IMR-90 (cell line): Measurements from ENCODE around the gene SLC5A1. TPM values are rescaled to one million over a fixed set of nuclear protein-coding genes. Genes with fewer than 3 reads are reported as not detected.

Source experiments
- ATAC-seq: fragments of 200-7000 bp; cut with Tn5 transposase; 2 replicates; pipeline ENCODE4 v1.9.1; 2020; ENCODE audit warnings: low read depth, mild to moderate bottlenecking, moderate library complexity
- BruUV-seq: library from RNA; stranded (reverse); fragments of 400-500 nt; replicated peaks from 2 replicates; lab custom pipeline; 2021; lab: Mats Ljungman, UMichigan
- CTCF ChIA-PET: fragments of 300-600 bp; formaldehyde crosslinking; extraction: SDS; loops from one replicate; lab custom pipeline; 2021; ENCODE audit warnings: antibody characterized with exemption; lab: Yijun Ruan, JAX
- POLR2A ChIA-PET: fragments of 300-600 bp; sonication (Branson Sonifier 250); formaldehyde crosslinking; loops from one replicate; lab custom pipeline; 2022; ENCODE audit warnings: antibody characterized with exemption; ENCODE audit not compliant: unreplicated experiment; lab: Charles Lee
- DNase-seq: peaks from one replicate; pipeline ENCODE4 v3.0.0; 2013
- H2AFZ ChIP-seq: replicated peaks from 2 replicates; pipeline ENCODE3; 2013; ENCODE audit warnings: low read length, mild to moderate bottlenecking; ENCODE audit not compliant: poor library complexity
- H2AK5ac ChIP-seq: 2 replicates; pipeline ENCODE4 v1.6.1; 2013; ENCODE audit warnings: low read depth, low read length, inconsistent platforms
- H2AK9ac ChIP-seq: replicated peaks from 2 replicates; pipeline ENCODE3; 2013; ENCODE audit warnings: mild to moderate bottlenecking, low read depth, low read length, moderate library complexity; ENCODE audit not compliant: poor library complexity
- H2BK120ac ChIP-seq: 2 replicates; pipeline ENCODE4 v1.6.1; 2013; ENCODE audit warnings: low read depth, low read length, inconsistent platforms
- H2BK15ac ChIP-seq: 3 replicates; pipeline ENCODE4 v1.6.1; 2013; ENCODE audit warnings: low read depth, low read length, inconsistent platforms
- H2BK20ac ChIP-seq: 2 replicates; pipeline ENCODE4 v1.6.1; 2013; ENCODE audit warnings: low read depth, mild to moderate bottlenecking, inconsistent platforms, low read length, moderate library complexity
- H2BK5ac ChIP-seq: 2 replicates; pipeline ENCODE4 v1.6.1; 2013; ENCODE audit warnings: mild to moderate bottlenecking, low read depth, low read length, inconsistent platforms; ENCODE audit not compliant: poor library complexity, severe bottlenecking
- H3K14ac ChIP-seq: replicated peaks from 2 replicates; pipeline ENCODE4 v1.6.1; 2013; ENCODE audit warnings: low read depth, low read length, inconsistent platforms
- H3K18ac ChIP-seq: 2 replicates; pipeline ENCODE4 v1.6.1; 2013; ENCODE audit warnings: low read depth, low read length, control low read depth
- H3K23ac ChIP-seq: 2 replicates; pipeline ENCODE4 v1.6.1; 2013; ENCODE audit warnings: low read depth, low read length, inconsistent platforms
- H3K27ac ChIP-seq: 2 replicates; pipeline ENCODE4 v1.5.1; 2013; ENCODE audit warnings: mild to moderate bottlenecking, control low read depth, low read length; ENCODE audit not compliant: insufficient read depth
- H3K27me3 ChIP-seq: 2 replicates; pipeline ENCODE4 v1.6.1; 2013; ENCODE audit warnings: low read length; ENCODE audit not compliant: control insufficient read depth, insufficient read depth
- H3K36me3 ChIP-seq: 2 replicates; pipeline ENCODE4 v1.6.1; 2013; ENCODE audit warnings: low read length, mixed read lengths; ENCODE audit not compliant: control insufficient read depth, insufficient read depth
- H3K4ac ChIP-seq: 2 replicates; pipeline ENCODE4 v1.6.1; 2013; ENCODE audit warnings: low read depth, low read length, inconsistent platforms
- H3K4me1 ChIP-seq: 2 replicates; pipeline ENCODE4 v1.6.1; 2013; ENCODE audit warnings: low read length, mixed read lengths; ENCODE audit not compliant: control insufficient read depth, insufficient read depth
- H3K4me2 ChIP-seq: 2 replicates; pipeline ENCODE4 v1.6.1; 2013; ENCODE audit warnings: low read depth, mild to moderate bottlenecking, control low read depth, low read length, moderate library complexity
- H3K4me3 ChIP-seq: 2 replicates; pipeline ENCODE4 v1.5.1; 2013; ENCODE audit warnings: low read depth, mild to moderate bottlenecking, control low read depth, low read length, moderate library complexity; ENCODE audit not compliant: insufficient read depth
- H3K56ac ChIP-seq: 2 replicates; pipeline ENCODE4 v1.6.1; 2013; ENCODE audit warnings: low read length, inconsistent platforms; ENCODE audit not compliant: insufficient read depth; ENCODE audit errors: extremely low read depth
- H3K79me1 ChIP-seq, 2 experiments: 2 replicates each; pipeline ENCODE4 v1.6.1; 2013; ENCODE audit warnings: low read length in 2 of 2, inconsistent platforms in 1 of 2, low read depth in 1 of 2
- H3K9ac ChIP-seq: 2 replicates; pipeline ENCODE4 v1.6.1; 2013; ENCODE audit warnings: low read depth, low read length, control low read depth
- H3K9me1 ChIP-seq: 2 replicates; pipeline ENCODE4 v1.6.1; 2013; ENCODE audit warnings: low read length, inconsistent platforms; ENCODE audit not compliant: insufficient read depth
- H3K9me3 ChIP-seq: 2 replicates; pipeline ENCODE4 v1.6.1; 2013; ENCODE audit warnings: low read length; ENCODE audit not compliant: control insufficient read depth, insufficient read depth
- H4K20me1 ChIP-seq: 2 replicates; pipeline ENCODE4 v1.6.1; 2013; ENCODE audit warnings: low read length, inconsistent platforms; ENCODE audit not compliant: insufficient read depth
- H4K5ac ChIP-seq: 2 replicates; pipeline ENCODE4 v1.6.1; 2013; ENCODE audit warnings: mild to moderate bottlenecking, low read depth, low read length, control low read depth
- H4K8ac ChIP-seq, 2 experiments: 2 replicates each; pipeline ENCODE4 v1.6.1; 2013; ENCODE audit warnings: low read depth in 2 of 2, low read length in 2 of 2, control low read depth in 1 of 2, inconsistent platforms in 1 of 2
- H4K91ac ChIP-seq: 2 replicates; pipeline ENCODE4 v1.6.1; 2013; ENCODE audit warnings: low read depth, low read length, inconsistent platforms; ENCODE audit not compliant: insufficient read depth
- BHLHE40 ChIP-seq: fragments of 150-350 bp; IDR thresholded peaks from 2 replicates; pipeline ENCODE4 v1.6.1; 2016; ENCODE audit warnings: mild to moderate bottlenecking, low read depth, low read length
- FOS ChIP-seq: fragments of 150-350 bp; IDR thresholded peaks from 2 replicates; pipeline ENCODE4 v1.6.1; 2016; ENCODE audit warnings: low read depth, low read length
- MAZ ChIP-seq: IDR thresholded peaks from 2 replicates; pipeline ENCODE4 v1.6.1; 2012; ENCODE audit warnings: low read depth, mild to moderate bottlenecking, low read length, improper control_type of control experiment, moderate library complexity, borderline replicate concordance
- POLR2A ChIP-seq: IDR thresholded peaks from 2 replicates; pipeline ENCODE4 v1.6.1; 2012; ENCODE audit warnings: mild to moderate bottlenecking, low read depth, low read length
- RFX5 ChIP-seq: IDR thresholded peaks from 2 replicates; pipeline ENCODE4 v1.8.0; 2012; ENCODE audit warnings: low read depth, mild to moderate bottlenecking, low read length, moderate library complexity
- dilution Hi-C: fragments of 300-500 bp; cut with HindIII; formaldehyde crosslinking; loops from one replicate; pipeline ENCODE4 v1.14.3; 2018; ENCODE audit warnings: low sequenced_read_pairs; ENCODE audit not compliant: unreplicated experiment
- in situ Hi-C: fragments of 300-500 bp; cut with MboI; formaldehyde crosslinking; loops from 3 replicates; pipeline ENCODE4 v1.14.3; 2019; ENCODE audit warnings: low sequenced_read_pairs, inconsistent platforms, mixed read lengths
- intact Hi-C: fragments of 100-400 bp; cut with micrococcal nuclease; formaldehyde crosslinking; loops from 2 replicates; pipeline ENCODE4 v1.10.0; 2022
- polyA plus RNA-seq, 3 experiments: library from polyadenylated mRNA; depleted of rRNA; stranded (reverse); fragments of >200 nt; gene quantifications; 2 replicates each; pipeline ENCODE4 v1.2.3, GENCODE V29; 2012; ENCODE audit warnings: low replicate concordance in 1 of 3
- total RNA-seq: library from RNA; depleted of rRNA; stranded (reverse); fragments of >200 nt; gene quantifications from 2 replicates; pipeline ENCODE4 v1.2.3, GENCODE V29; 2012
- TF ChIP-seq, protein P1 (sequence below): fragments of 150-350 bp; IDR thresholded peaks from 2 replicates; pipeline ENCODE4 v1.6.1; 2016; ENCODE audit warnings: low read depth, mild to moderate bottlenecking, low read length, moderate library complexity, borderline replicate concordance

Gene SLC5A1
- total and polyA plus RNA-seq, 2 of the 4 experiments (the other 2 are of a cell fraction) = not detected

DNA sequence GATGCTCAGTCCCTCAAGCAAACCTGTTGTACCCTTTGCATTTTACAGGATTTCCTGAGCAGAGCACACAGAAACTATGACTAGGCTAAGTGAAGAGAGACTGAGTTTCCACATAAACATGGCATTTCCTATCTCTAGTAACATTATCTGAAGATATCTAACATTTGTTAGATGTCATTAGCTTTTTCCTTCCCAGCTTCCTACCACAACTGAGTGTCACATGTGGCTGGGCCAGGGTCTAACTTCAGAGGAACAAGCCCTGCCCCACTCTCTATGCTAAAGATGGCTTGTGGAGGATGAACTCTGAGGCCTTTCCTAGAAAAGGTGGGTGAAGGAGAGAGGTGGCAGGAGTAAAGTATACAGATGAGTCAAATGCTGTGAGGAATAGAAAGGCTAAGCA is 99.5 kb downstream of the SLC5A1 start:
- H3K18ac ChIP-seq = no peak overlapping the region
- no peak overlapping the region for H3K4me3 ChIP-seq
- H2BK15ac ChIP-seq = no peak overlapping the region
- CTCF ChIA-PET = no interaction called here
- no peak overlapping the region for H3K4ac ChIP-seq
- no peaks in the 10 kb centered on the region for H3K4me1 ChIP-seq
- H3K9ac ChIP-seq = no peak overlapping the region
- intact Hi-C loops (no loop called here), dilution Hi-C loops (no loop called here), in situ Hi-C loops (no loop called here)
- no peaks in the 10 kb centered on the region for H4K20me1 ChIP-seq
- no peak overlapping the region for H3K4me2 ChIP-seq
- POLR2A ChIA-PET = no interaction called here
- H2BK120ac ChIP-seq = no peak overlapping the region
- DNase-seq (no peak), ATAC-seq (no peak)
- H3K27ac ChIP-seq = no peak overlapping the region
- H2BK20ac ChIP-seq = no peak overlapping the region
- H3K79me1 ChIP-seq = no peaks in the 10 kb centered on the region
- no peak overlapping the region for H2AK5ac ChIP-seq
- no peaks in the 10 kb centered on the region for H3K9me3 ChIP-seq
- no peak overlapping the region for H3K23ac ChIP-seq
- no peak overlapping the region for H3K14ac ChIP-seq
- no peak overlapping the region for H4K5ac ChIP-seq
- no TSS peak for BruUV-seq
- peaks cover 2% of the 10 kb centered on the region; the same call in 1 of the 2 replicates for H3K27me3 ChIP-seq
- H2BK5ac ChIP-seq = no peak overlapping the region
- H2AFZ ChIP-seq = no peak overlapping the region
- no peak overlapping the region for H2AK9ac ChIP-seq
- H3K9me1 ChIP-seq = no peaks in the 10 kb centered on the region
- H4K8ac ChIP-seq = no peak overlapping the region
- TF ChIP-seq POLR2A (no peak), RFX5 (no peak), MAZ (no peak), BHLHE40 (no peak), FOS (no peak)
- TF ChIP-seq, protein P1, sequence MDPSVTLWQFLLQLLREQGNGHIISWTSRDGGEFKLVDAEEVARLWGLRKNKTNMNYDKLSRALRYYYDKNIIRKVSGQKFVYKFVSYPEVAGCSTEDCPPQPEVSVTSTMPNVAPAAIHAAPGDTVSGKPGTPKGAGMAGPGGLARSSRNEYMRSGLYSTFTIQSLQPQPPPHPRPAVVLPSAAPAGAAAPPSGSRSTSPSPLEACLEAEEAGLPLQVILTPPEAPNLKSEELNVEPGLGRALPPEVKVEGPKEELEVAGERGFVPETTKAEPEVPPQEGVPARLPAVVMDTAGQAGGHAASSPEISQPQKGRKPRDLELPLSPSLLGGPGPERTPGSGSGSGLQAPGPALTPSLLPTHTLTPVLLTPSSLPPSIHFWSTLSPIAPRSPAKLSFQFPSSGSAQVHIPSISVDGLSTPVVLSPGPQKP = no peak
- no peaks in the 10 kb centered on the region for H3K36me3 ChIP-seq
- no peak overlapping the region for H3K56ac ChIP-seq
- H4K91ac ChIP-seq = no peak overlapping the region
